HG02938 (cell line): ENCODE measurements around the gene DNAJC24.

Experiments used
- ATAC-seq: cut with Tn5 transposase; IDR thresholded peaks from one replicate; pipeline ENCODE4 v1.9.1; 2021; ENCODE audit warnings: mild to moderate bottlenecking, moderate library complexity; ENCODE audit not compliant: unreplicated experiment

Gene DNAJC24

GRCh38 chr11:31414338-31414737, 44.7 kb downstream of the DNAJC24 start:
- no peak for ATAC-seq

GRCh38 chr11:31415435-31415834, 45.8 kb downstream of the DNAJC24 start:
- no peak for ATAC-seq

GRCh38 chr11:31417357-31417756, 47.7 kb downstream of the DNAJC24 start:
- no peak for ATAC-seq

- no peak for ATAC-seq
Measured at GRCh38 chr11:31417816-31418215, 48.2 kb downstream of the DNAJC24 start.

GRCh38 chr11:31419138-31419537, 49.5 kb downstream of the DNAJC24 start:
- ATAC-seq: no peak

GRCh38 chr11:31419669-31420068, 50.0 kb downstream of the DNAJC24 start:
- no peak for ATAC-seq

- no peak for ATAC-seq
Measured at GRCh38 chr11:31421820-31422219, 52.2 kb downstream of the DNAJC24 start.

- no peak for ATAC-seq
Measured at GRCh38 chr11:31422703-31423102, 53.0 kb downstream of the DNAJC24 start.

GRCh38 chr11:31424652-31425051, 55.0 kb downstream of the DNAJC24 start:
- no peak for ATAC-seq

- ATAC-seq: no peak
Measured at GRCh38 chr11:31433851-31434250, 64.2 kb downstream of the DNAJC24 start.

- ATAC-seq: no peak
Measured at GRCh38 chr11:31437742-31438435, 68.2 kb downstream of the DNAJC24 start.

GRCh38 chr11:31441296-31441695, 71.6 kb downstream of the DNAJC24 start:
- no peak for ATAC-seq

GRCh38 chr11:31442086-31442485, 72.4 kb downstream of the DNAJC24 start:
- no peak for ATAC-seq

GRCh38 chr11:31443802-31444201, 74.1 kb downstream of the DNAJC24 start:
- ATAC-seq: no peak

GRCh38 chr11:31445621-31446020, 76.0 kb downstream of the DNAJC24 start:
- no peak for ATAC-seq

GRCh38 chr11:31449040-31449439, 79.4 kb downstream of the DNAJC24 start:
- no peak for ATAC-seq

GRCh38 chr11:31450841-31451240, 81.2 kb downstream of the DNAJC24 start:
- ATAC-seq: no peak

GRCh38 chr11:31455177-31455576, 85.5 kb downstream of the DNAJC24 start:
- no peak for ATAC-seq

GRCh38 chr11:31464436-31464835, 94.8 kb downstream of the DNAJC24 start:
- ATAC-seq: no peak

- no peak for ATAC-seq
Measured at GRCh38 chr11:31474083-31474482, 104.4 kb downstream of the DNAJC24 start.

- ATAC-seq: no peak
Measured at GRCh38 chr11:31477528-31478222, 108.0 kb downstream of the DNAJC24 start.

GRCh38 chr11:31478223-31478590, 108.5 kb downstream of the DNAJC24 start:
- no peak for ATAC-seq

- no peak for ATAC-seq
Measured at GRCh38 chr11:31479066-31479465, 109.4 kb downstream of the DNAJC24 start.
